HG03175 (cell line): Measurements from ENCODE around the gene MIER1.
"Not testable (repeated sequence)": the region's sequence is repeated elsewhere in the genome, so short reads cannot be mapped to it uniquely, and the experiment has no call there.

ENCODE experiments used
- ATAC-seq: cut with Tn5 transposase; IDR thresholded peaks from one replicate; pipeline ENCODE4 v1.9.1; 2021; ENCODE audit warnings: mild to moderate bottlenecking, moderate library complexity; ENCODE audit not compliant: unreplicated experiment

MIER1 gene

GRCh38 chr1:66924756-66925557 is at the start of gene MIER1, which contains the start of gene DNAI4:
TSS of gene MIER1 (plus strand) at chr1:66924990. CDS start at chr1:66925029, 39 bp downstream.
TSS of gene DNAI4 (minus strand) at chr1:66924856. CDS start at chr1:66924831, 25 bp downstream.
- peak; percentile 95 for ATAC-seq

GRCh38 chr1:66876664-66877063 is 48.1 kb upstream of the MIER1 start:
- ATAC-seq, result no peak

- ATAC-seq, result no peak
Measured at GRCh38 chr1:66889030-66889429, 35.8 kb upstream of the MIER1 start.

GRCh38 chr1:66890621-66891020 is 34.2 kb upstream of the MIER1 start:
- no peak for ATAC-seq

- ATAC-seq, result no peak
Measured at GRCh38 chr1:66893712-66894111, 31.1 kb upstream of the MIER1 start.

GRCh38 chr1:66915203-66915602 is 9.6 kb upstream of the MIER1 start:
- ATAC-seq, result not testable (repeated sequence)

- ATAC-seq, result no peak
Measured at GRCh38 chr1:66916320-66916719, 8.5 kb upstream of the MIER1 start.

- no peak for ATAC-seq
Measured at GRCh38 chr1:66917476-66917875, 7.3 kb upstream of the MIER1 start.

- no peak for ATAC-seq
Measured at GRCh38 chr1:66919063-66919462, 5.7 kb upstream of the MIER1 start.

- no peak for ATAC-seq
Measured at GRCh38 chr1:66919828-66920227, 5.0 kb upstream of the MIER1 start.

GRCh38 chr1:66920543-66920942 is 4.2 kb upstream of the MIER1 start:
- no peak for ATAC-seq

- peak; percentile 1 for ATAC-seq
Measured at GRCh38 chr1:66925558-66925910, 744 bp downstream of the MIER1 start.

GRCh38 chr1:66925944-66926343 is 1.2 kb downstream of the MIER1 start:
- no peak for ATAC-seq

GRCh38 chr1:66927528-66927927 is 2.7 kb downstream of the MIER1 start:
- no peak for ATAC-seq

GRCh38 chr1:66929146-66929688 is 4.4 kb downstream of the MIER1 start:
- no peak for ATAC-seq

- ATAC-seq, result no peak
Measured at GRCh38 chr1:66929691-66929998, 4.9 kb downstream of the MIER1 start.

- ATAC-seq, result peak; percentile 72
Measured at GRCh38 chr1:66929999-66930822, 5.4 kb downstream of the MIER1 start.

- ATAC-seq, result no peak
Measured at GRCh38 chr1:66930823-66931174, 6.0 kb downstream of the MIER1 start.

GRCh38 chr1:66931590-66931989 is 6.8 kb downstream of the MIER1 start:
- no peak for ATAC-seq

- ATAC-seq, result no peak
Measured at GRCh38 chr1:66932291-66932690, 7.5 kb downstream of the MIER1 start.

GRCh38 chr1:66933887-66934700 is 9.3 kb downstream of the MIER1 start:
- ATAC-seq, result no peak
